NT2/D1 (cell line): ENCODE data around the gene AK5.

ENCODE experiments used
- SUZ12 ChIP-seq: IDR thresholded peaks from 2 replicates; pipeline ENCODE4 v1.6.1; 2011; ENCODE audit not compliant: insufficient read length, insufficient read depth; ENCODE audit errors: extremely low read depth
- YY1 ChIP-seq: IDR thresholded peaks from 2 replicates; pipeline ENCODE4 v1.6.1; 2011; ENCODE audit not compliant: insufficient read length, insufficient read depth
- ZNF274 ChIP-seq: IDR thresholded peaks from 2 replicates; pipeline ENCODE4 v1.6.1; 2011; ENCODE audit warnings: mild to moderate bottlenecking, low read depth, low read length

GRCh38 chr1:77348549-77348948 lies 66.7 kb downstream of the AK5 start:
- no peak for TF ChIP-seq ZNF274
- TF ChIP-seq SUZ12 = no peak
- TF ChIP-seq YY1 = no peak
